Measurements from ENCODE around the gene MMEL1.

GRCh38 chr1:2578758-2579118, 54.1 kb downstream of the MMEL1 start:
- TF ChIP-seq CTCF (conservative IDR thresholded peaks at IDR 0.05) (no peak), EZH2 (IDR thresholded peaks at IDR 0.05; ENCODE audit: low read depth) (no peak)

All from PC-9 (cell line).